ENCODE measurements around the gene IL16.

DNA sequence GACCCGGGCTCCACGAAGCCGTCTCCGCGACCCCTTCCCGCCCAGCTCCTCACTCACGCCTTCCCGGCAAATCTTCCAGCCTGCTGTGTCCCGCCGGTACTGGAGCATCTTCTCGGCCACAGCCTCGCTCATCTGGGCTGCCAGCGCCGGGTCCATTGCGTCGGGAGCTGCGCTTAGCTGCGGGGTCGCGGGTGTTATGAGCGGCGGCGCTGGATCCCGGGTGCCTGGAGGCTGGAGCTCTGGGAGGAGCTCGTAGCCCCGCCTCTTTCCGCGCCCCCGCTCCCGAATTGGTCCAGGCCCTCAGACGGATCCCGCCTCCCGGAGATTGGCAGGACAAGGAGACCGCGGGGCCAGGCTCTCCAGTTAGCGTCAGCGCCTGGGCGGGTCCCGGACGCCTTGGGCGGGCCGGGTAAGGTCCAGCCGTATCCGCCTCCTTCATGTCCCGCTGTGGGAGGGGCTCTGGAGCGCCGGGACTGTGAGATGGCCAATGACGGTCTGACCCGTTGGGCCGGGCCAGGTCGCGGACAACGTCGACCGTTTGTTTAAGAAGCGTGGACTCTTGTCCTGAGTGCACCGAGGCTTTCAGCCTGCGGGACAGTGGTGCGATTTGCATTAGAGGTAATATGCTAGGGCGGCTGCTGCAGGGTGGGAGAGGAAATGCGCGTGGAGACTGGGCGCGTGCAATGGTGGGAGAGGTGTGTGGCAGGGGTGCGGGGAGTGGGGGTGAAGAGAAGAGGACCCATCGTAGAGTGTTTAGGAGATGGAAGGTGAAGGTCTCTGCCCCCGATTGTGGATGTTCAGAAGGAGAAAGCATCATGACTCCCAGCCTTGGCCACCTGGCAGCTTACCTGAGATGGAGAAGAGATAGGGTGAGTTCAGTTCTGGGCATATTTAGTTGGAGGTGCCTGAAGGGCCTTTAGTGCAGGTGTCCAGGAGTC is 127.5 kb downstream of the IL16 start, which contains the start of gene STARD5:
- TF ChIP-seq FOXM1 (IDR thresholded peaks at IDR 0.05; ENCODE audit: borderline replicate concordance) (no peak), NFRKB (IDR thresholded peaks at IDR 0.05) (no peak), FOXK2 (IDR thresholded peaks at IDR 0.05) (no peak), BHLHE40 (IDR thresholded peaks at IDR 0.05; ENCODE audit: borderline replicate concordance) (no peak), LEF1 (IDR thresholded peaks at IDR 0.05; ENCODE audit: borderline replicate concordance) (no peak), SP1 (IDR thresholded peaks at IDR 0.05) (peak; percentile 21; the same call in 1 of the 2 replicates), SUZ12 (IDR thresholded peaks at IDR 0.05) (no peak), L3MBTL2 (conservative IDR thresholded peaks at IDR 0.05) (peak; percentile 79), TARDBP (IDR thresholded peaks at IDR 0.05) (no peak)
- TF ChIP-seq, protein P1, sequence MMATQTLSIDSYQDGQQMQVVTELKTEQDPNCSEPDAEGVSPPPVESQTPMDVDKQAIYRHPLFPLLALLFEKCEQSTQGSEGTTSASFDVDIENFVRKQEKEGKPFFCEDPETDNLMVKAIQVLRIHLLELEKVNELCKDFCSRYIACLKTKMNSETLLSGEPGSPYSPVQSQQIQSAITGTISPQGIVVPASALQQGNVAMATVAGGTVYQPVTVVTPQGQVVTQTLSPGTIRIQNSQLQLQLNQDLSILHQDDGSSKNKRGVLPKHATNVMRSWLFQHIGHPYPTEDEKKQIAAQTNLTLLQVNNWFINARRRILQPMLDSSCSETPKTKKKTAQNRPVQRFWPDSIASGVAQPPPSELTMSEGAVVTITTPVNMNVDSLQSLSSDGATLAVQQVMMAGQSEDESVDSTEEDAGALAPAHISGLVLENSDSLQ (IDR thresholded peaks at IDR 0.05), result peak; percentile 98
